A673 (cell line): ENCODE measurements around the gene COA7. TPM values are rescaled to one million over a fixed set of nuclear protein-coding genes. Genes with fewer than 3 reads are reported as not detected.
"Not testable (repeated sequence)": the region's sequence is repeated elsewhere in the genome, so short reads cannot be mapped to it uniquely, and the experiment has no call there.

Source experiments
- BruUV-seq: library from RNA; stranded (reverse); fragments of 400-500 nt; replicated peaks from 2 replicates; lab custom pipeline; 2021; lab: Mats Ljungman, UMichigan
- CTCF ChIA-PET: fragments of 300-600 bp; sonication (Branson Sonifier 250); formaldehyde crosslinking; loops from one replicate; lab custom pipeline; 2022; ENCODE audit warnings: antibody characterized with exemption; lab: Charles Lee
- POLR2A ChIA-PET: fragments of 300-600 bp; sonication (Branson Sonifier 250); formaldehyde crosslinking; loops from one replicate; lab custom pipeline; 2022; ENCODE audit warnings: antibody characterized with exemption; ENCODE audit not compliant: low non-redundant PET; lab: Charles Lee
- DNase-seq: peaks from one replicate; pipeline ENCODE4 v3.0.0-alpha.2; 2015; ENCODE audit warnings: low spot score
- H3K27ac ChIP-seq: fragments of 200-600 bp; sonication (generic); 2 replicates; pipeline ENCODE4 v1.5.1; 2016; ENCODE audit warnings: mixed run types, low read depth, mild to moderate bottlenecking, mixed read lengths, antibody characterized with exemption, low read length; ENCODE audit not compliant: poor library complexity, severe bottlenecking
- H3K27me3 ChIP-seq: fragments of 200-600 bp; sonication (generic); replicated peaks from 2 replicates; pipeline ENCODE4 v1.6.1; 2017; ENCODE audit warnings: mixed run types, low read depth, mild to moderate bottlenecking, mixed read lengths, antibody characterized with exemption, low read length; ENCODE audit not compliant: insufficient read depth, poor library complexity
- H3K36me3 ChIP-seq: fragments of 200-600 bp; sonication (generic); 2 replicates; pipeline ENCODE4 v1.6.1; 2016; ENCODE audit warnings: mixed run types, mild to moderate bottlenecking, mixed read lengths, antibody characterized with exemption, low read length; ENCODE audit not compliant: insufficient read depth, poor library complexity, severe bottlenecking
- H3K4me1 ChIP-seq: fragments of 200-600 bp; sonication (generic); 2 replicates; pipeline ENCODE4 v1.6.1; 2017; ENCODE audit warnings: mixed run types, mild to moderate bottlenecking, mixed read lengths, antibody characterized with exemption, low read length; ENCODE audit not compliant: insufficient read depth, poor library complexity, severe bottlenecking
- H3K4me3 ChIP-seq: fragments of 200-600 bp; sonication (generic); 2 replicates; pipeline ENCODE4 v1.5.1; 2016; ENCODE audit warnings: low read depth, mixed run types, mild to moderate bottlenecking, mixed read lengths, low read length; ENCODE audit not compliant: poor library complexity, severe bottlenecking
- H3K9me3 ChIP-seq: fragments of 200-600 bp; sonication (generic); 2 replicates; pipeline ENCODE4 v1.6.1; 2016; ENCODE audit warnings: mixed run types, low read depth, mild to moderate bottlenecking, mixed read lengths, antibody characterized with exemption, low read length; ENCODE audit not compliant: poor library complexity, severe bottlenecking
- CTCF ChIP-seq: fragments of 300-800, 200-600 bp; sonication (generic); conservative IDR thresholded peaks from 2 replicates; pipeline ENCODE4 v1.5.1; 2017; ENCODE audit warnings: low read depth, mild to moderate bottlenecking, antibody characterized with exemption, low read length, moderate library complexity, mixed read lengths
- EZH2 ChIP-seq: fragments of 200-600 bp; sonication (generic); IDR thresholded peaks from 2 replicates; pipeline ENCODE4 v1.6.1; 2017; ENCODE audit warnings: borderline replicate concordance, low read depth, mild to moderate bottlenecking, mixed read lengths, antibody characterized with exemption, low read length; ENCODE audit not compliant: poor library complexity, severe bottlenecking
- intact Hi-C: fragments of 100-400 bp; cut with micrococcal nuclease; formaldehyde crosslinking; loops from one replicate; pipeline ENCODE4 v1.10.0; 2022; ENCODE audit not compliant: unreplicated experiment
- total RNA-seq: library from RNA; stranded (reverse); gene quantifications from 2 replicates; pipeline ENCODE4 v1.2.3, GENCODE V29; 2021

The COA7 gene
- total RNA-seq, 1 experiment from 2014 or later, result 53.4 TPM

GRCh38 chr1:52738148-52738547 lies 40.0 kb upstream of the COA7 start:
- Histone ChIP-seq H3K4me3 (no peak overlapping the region), H3K4me1 (no peaks in the 10 kb centered on the region), H3K27me3 (no peaks in the 10 kb centered on the region), H3K27ac (no peak overlapping the region), H3K36me3 (no peaks in the 10 kb centered on the region), H3K9me3 (no peaks in the 10 kb centered on the region)
- intact Hi-C loops, result no loop called here
- DNase-seq, result no peak
- TF ChIP-seq CTCF (no peak), EZH2 (no peak)
- CTCF ChIA-PET, result no interaction called here
- BruUV-seq, result no TSS peak
- POLR2A ChIA-PET, result no interaction called here

GRCh38 chr1:52735371-52735770 lies 37.2 kb upstream of the COA7 start:
- H3K27me3 ChIP-seq, H3K4me1 ChIP-seq, H3K36me3 ChIP-seq, H3K27ac ChIP-seq, intact Hi-C loops, H3K9me3 ChIP-seq, DNase-seq, CTCF ChIA-PET, H3K4me3 ChIP-seq, BruUV-seq: not testable (repeated sequence)
- POLR2A ChIA-PET, result interaction anchor here (0.9 kb wide), 1 partner anchor 365 kb away, joined by 3 read pairs; no protein-coding TSS in a partner anchor

- TF ChIP-seq EZH2 (no peak), CTCF (no peak)
- H3K4me1 ChIP-seq, result peaks cover 7% of the 10 kb centered on the region
- H3K9me3 ChIP-seq, result no peaks in the 10 kb centered on the region
- DNase-seq, result no peak
- no peaks in the 10 kb centered on the region for H3K27me3 ChIP-seq
- POLR2A ChIA-PET, result no interaction called here
- no peak overlapping the region for H3K4me3 ChIP-seq
- intact Hi-C loops, result no loop called here
- no TSS peak for BruUV-seq
- no peak overlapping the region for H3K27ac ChIP-seq
- H3K36me3 ChIP-seq, result peaks cover 5% of the 10 kb centered on the region
- CTCF ChIA-PET, result no interaction called here
These were observed 35.2 kb upstream of the COA7 start for GRCh38 chr1:52733368-52733767.

- TF ChIP-seq EZH2 (no peak), CTCF (no peak)
- peaks cover 11% of the 10 kb centered on the region for H3K4me1 ChIP-seq
- peaks cover 5% of the 10 kb centered on the region for H3K36me3 ChIP-seq
- CTCF ChIA-PET, result no interaction called here
- POLR2A ChIA-PET, result interaction anchor here (0.6 kb wide), 1 partner anchor 636 kb away, joined by 6 read pairs; no protein-coding TSS in a partner anchor
- no peak for DNase-seq
- H3K27me3 ChIP-seq, result no peaks in the 10 kb centered on the region
- intact Hi-C loops, result no loop called here
- H3K4me3 ChIP-seq, result no peak overlapping the region
- BruUV-seq, result no TSS peak
- no peaks in the 10 kb centered on the region for H3K9me3 ChIP-seq
- no peak overlapping the region for H3K27ac ChIP-seq
These were observed 30.0 kb upstream of the COA7 start for GRCh38 chr1:52727956-52728656.
